Subcutaneous adipose tissue (tissue), 4 donors: ENCODE measurements around the gene MLPH. TPM values are rescaled to one million over a fixed set of nuclear protein-coding genes. Genes with fewer than 3 reads are reported as not detected.

Experiments
- total RNA-seq, 4 donors: library from RNA; depleted of rRNA; stranded (reverse); fragments of >200 nt; gene quantifications; one replicate each; pipeline ENCODE4 v1.1.0, GENCODE V29; 2016
- TF ChIP-seq, protein P1 (sequence below): fragments of 450-650 bp; IDR thresholded peaks from one replicate; pipeline ENCODE4 v1.5.1; 2016; ENCODE audit warnings: low read depth, mild to moderate bottlenecking, control low read depth, antibody characterized with exemption, moderate library complexity

MLPH gene
- total RNA-seq, 4 donors from 2014 or later, result 7.1 to 24.7 (median 16.4) TPM

GRCh38 chr2:237576974-237577373 lies 89.9 kb downstream of the MLPH start:
- TF ChIP-seq, protein P1, sequence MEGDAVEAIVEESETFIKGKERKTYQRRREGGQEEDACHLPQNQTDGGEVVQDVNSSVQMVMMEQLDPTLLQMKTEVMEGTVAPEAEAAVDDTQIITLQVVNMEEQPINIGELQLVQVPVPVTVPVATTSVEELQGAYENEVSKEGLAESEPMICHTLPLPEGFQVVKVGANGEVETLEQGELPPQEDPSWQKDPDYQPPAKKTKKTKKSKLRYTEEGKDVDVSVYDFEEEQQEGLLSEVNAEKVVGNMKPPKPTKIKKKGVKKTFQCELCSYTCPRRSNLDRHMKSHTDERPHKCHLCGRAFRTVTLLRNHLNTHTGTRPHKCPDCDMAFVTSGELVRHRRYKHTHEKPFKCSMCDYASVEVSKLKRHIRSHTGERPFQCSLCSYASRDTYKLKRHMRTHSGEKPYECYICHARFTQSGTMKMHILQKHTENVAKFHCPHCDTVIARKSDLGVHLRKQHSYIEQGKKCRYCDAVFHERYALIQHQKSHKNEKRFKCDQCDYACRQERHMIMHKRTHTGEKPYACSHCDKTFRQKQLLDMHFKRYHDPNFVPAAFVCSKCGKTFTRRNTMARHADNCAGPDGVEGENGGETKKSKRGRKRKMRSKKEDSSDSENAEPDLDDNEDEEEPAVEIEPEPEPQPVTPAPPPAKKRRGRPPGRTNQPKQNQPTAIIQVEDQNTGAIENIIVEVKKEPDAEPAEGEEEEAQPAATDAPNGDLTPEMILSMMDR, result no peak

- TF ChIP-seq, protein P1, result no peak
These were observed 90.4 kb downstream of the MLPH start for GRCh38 chr2:237577458-237577857.

DNA sequence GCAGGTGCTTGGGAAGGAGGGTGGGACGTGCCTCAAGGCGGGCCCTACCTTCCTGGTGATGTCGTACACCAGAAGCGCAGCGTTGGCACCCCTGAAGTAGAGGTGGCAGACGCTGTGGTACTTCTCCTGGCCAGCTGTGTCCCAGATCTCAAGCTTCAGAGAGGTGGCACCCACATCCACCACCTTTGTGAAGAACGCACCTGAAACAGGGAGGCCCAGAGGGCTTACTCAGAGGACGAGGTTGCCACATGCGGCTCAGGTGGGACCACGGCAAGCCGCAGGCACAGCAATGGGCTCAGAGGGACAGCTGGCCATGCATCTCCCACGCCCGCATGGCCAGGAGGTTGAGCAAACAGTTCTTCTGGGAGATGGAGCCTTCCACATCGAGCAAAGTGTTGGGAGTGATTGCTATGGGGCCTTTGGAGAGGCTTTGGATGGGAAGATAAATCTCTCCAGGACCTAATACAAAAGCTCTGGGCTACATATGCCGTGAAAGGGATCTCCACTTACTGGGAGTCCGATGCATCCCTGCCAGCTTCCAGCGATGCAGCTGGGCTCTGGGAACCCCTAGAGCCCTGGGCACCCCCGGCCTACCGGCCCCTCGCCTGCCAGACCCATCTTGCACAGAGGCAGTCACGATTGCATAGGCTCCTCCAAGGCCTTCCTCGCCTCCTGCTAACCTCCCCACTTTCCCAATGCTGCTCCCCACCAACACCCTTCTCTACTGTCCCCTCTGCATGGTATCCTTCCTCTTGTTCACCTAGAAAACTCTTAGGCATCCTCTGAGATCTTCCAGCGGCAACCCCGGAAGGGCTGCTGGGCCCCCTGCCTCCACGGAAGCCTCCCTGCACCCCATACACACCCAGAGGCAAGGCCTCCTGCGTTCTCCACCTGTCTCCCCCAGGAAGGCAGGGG lies 91.2 kb downstream of the MLPH start:
- TF ChIP-seq, protein P1, result no peak

- TF ChIP-seq, protein P1, result no peak
These were observed 94.3 kb downstream of the MLPH start for GRCh38 chr2:237581326-237581725.

- TF ChIP-seq, protein P1, result no peak
These were observed 95.0 kb downstream of the MLPH start for GRCh38 chr2:237581751-237582746.

DNA sequence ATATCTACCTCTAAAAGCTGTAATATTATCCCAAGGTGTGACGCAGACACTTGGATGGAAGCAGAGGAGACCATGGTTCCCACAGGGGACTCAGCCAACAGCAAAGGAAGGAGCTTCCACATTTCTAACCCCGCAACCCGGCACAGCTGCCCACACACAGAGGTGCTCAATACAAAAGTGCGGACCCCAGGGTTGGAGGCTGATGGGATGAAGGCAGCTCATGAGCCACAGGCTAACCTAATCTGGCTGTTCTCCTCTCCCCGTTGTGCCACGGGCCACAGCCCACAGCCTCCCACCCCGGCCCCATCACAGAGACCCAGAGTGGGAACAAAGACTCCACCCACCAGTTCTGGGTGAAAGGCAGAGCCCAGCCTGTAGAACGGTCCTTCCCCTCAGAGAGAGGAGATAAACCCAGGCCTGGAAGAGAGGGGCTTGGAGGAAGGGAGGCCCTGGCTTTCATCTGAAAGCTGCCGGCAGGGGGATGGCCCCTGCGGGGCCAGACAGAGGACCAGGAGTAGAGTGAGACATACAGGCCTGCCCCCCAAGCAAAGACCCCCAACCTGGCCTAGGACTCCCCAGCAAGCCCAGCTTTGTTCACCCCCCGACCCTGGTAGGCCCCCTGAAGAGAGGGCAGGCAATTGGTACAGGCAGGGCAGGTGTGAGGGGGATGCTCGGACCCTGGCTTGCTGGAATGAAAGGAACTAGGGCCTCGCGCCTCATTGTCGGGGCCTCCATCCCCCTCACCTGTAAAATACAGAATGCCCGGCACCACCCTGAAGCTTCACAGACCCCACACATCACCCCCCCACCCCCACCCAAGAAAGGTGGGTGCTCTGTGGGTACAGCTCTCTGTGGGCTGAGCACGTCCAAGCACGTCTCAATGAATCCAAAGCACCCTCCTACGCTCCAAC lies 96.6 kb downstream of the MLPH start:
- TF ChIP-seq, protein P1, result no peak
